SK-N-SH (cell line): ENCODE measurements around the gene PDYN. TPM values are rescaled to one million over a fixed set of nuclear protein-coding genes. Genes with fewer than 3 reads are reported as not detected.

Experiments
- CTCF ChIA-PET: fragments of 300-600, 350-600 bp; formaldehyde crosslinking; extraction: SDS; loops from one replicate; lab custom pipeline; 2021; lab: Yijun Ruan, JAX
- POLR2A ChIA-PET: fragments of 350-600 bp; sonication (Branson Sonifier 250); formaldehyde crosslinking; extraction: SDS; loops from one replicate; lab custom pipeline; 2020; ENCODE audit warnings: antibody characterized with exemption, inconsistent platforms; lab: Yijun Ruan, JAX
- DNase-seq: peaks from one replicate; pipeline ENCODE4 v3.0.0; 2012
- H2AFZ ChIP-seq: fragments of 200-600 bp; sonication (generic); 2 replicates; pipeline ENCODE4 v1.8.1; 2016; ENCODE audit warnings: antibody characterized with exemption, mild to moderate bottlenecking, low read depth
- H3F3A ChIP-seq: fragments of 200-600 bp; sonication (generic); replicated peaks from 2 replicates; pipeline ENCODE3; 2016; ENCODE audit warnings: antibody characterized with exemption, mild to moderate bottlenecking; ENCODE audit not compliant: insufficient read depth
- H3K27ac ChIP-seq, 2 experiments: fragments of 200-500 bp in 1 of 2; fragments of 200-600 bp in 1 of 2; sonication (Bioruptor generic) in 1 of 2; sonication (generic), shearing (Covaris generic) in 1 of 2; 2 replicates each; pipeline versions ENCODE4 v1.5.1 to v1.6.1; 2014 to 2016; ENCODE audit warnings: low read depth in 2 of 2, inconsistent platforms in 1 of 2, low read length in 1 of 2, mild to moderate bottlenecking in 1 of 2, mixed read lengths in 1 of 2
- H3K27me3 ChIP-seq: fragments of 200-600 bp; sonication (generic), shearing (Covaris generic); 2 replicates; pipeline ENCODE4 v1.6.1; 2016; ENCODE audit warnings: mixed run types; ENCODE audit not compliant: insufficient read depth
- H3K36me3 ChIP-seq, 2 experiments: fragments of 200-500 bp in 1 of 2; fragments of 200-600 bp in 1 of 2; sonication (Bioruptor generic) in 1 of 2; sonication (generic) in 1 of 2; replicated peaks in 1 of 2; 2 replicates each; pipeline versions ENCODE3 to v1.5.1; 2014 to 2016; ENCODE audit warnings: low read length in 1 of 2, mild to moderate bottlenecking in 1 of 2; ENCODE audit not compliant: insufficient read depth in 2 of 2, control insufficient read depth in 1 of 2
- H3K4me1 ChIP-seq, 2 experiments: fragments of 200-500 bp in 1 of 2; fragments of 200-600 bp in 1 of 2; sonication (Bioruptor generic) in 1 of 2; sonication (generic), shearing (Covaris generic) in 1 of 2; 2 replicates each; pipeline versions ENCODE4 v1.5.1 to v1.6.1; 2014 to 2016; ENCODE audit warnings: low read depth in 1 of 2, low read length in 1 of 2, mixed run types in 1 of 2; ENCODE audit not compliant: insufficient read depth in 2 of 2, control insufficient read depth in 1 of 2
- H3K4me2 ChIP-seq: fragments of 200-600 bp; sonication (generic), shearing (Covaris generic); 2 replicates; pipeline ENCODE4 v1.6.1; 2017; ENCODE audit warnings: mixed run types
- H3K4me3 ChIP-seq, 2 experiments: fragments of 200-500 bp in 1 of 2; fragments of 200-600 bp in 1 of 2; sonication (Bioruptor generic) in 1 of 2; sonication (generic), shearing (Covaris generic) in 1 of 2; 2 replicates each; pipeline versions ENCODE4 v1.5.1 to v1.8.1; 2014 to 2016; ENCODE audit warnings: low read depth in 2 of 2, inconsistent platforms in 1 of 2, low read length in 1 of 2, mild to moderate bottlenecking in 1 of 2, mixed read lengths in 1 of 2, moderate library complexity in 1 of 2
- H3K79me2 ChIP-seq: fragments of 200-600 bp; sonication (generic); 2 replicates; pipeline ENCODE4 v1.8.1; 2017; ENCODE audit warnings: mild to moderate bottlenecking; ENCODE audit not compliant: insufficient read depth
- H3K9ac ChIP-seq: fragments of 200-600 bp; sonication (generic); 2 replicates; pipeline ENCODE4 v1.6.1; 2017; ENCODE audit warnings: mixed run types
- H3K9me2 ChIP-seq: fragments of 200-600 bp; sonication (generic); 2 replicates; pipeline ENCODE4 v1.6.1; 2017; ENCODE audit warnings: mixed run types
- H3K9me3 ChIP-seq: fragments of 200-600 bp; sonication (generic); 2 replicates; pipeline ENCODE4 v1.6.1; 2017; ENCODE audit warnings: mixed run types, mild to moderate bottlenecking, moderate library complexity
- H4K20me1 ChIP-seq: fragments of 200-600 bp; sonication (generic); 2 replicates; pipeline ENCODE4 v1.6.1; 2017; ENCODE audit warnings: mild to moderate bottlenecking, mixed run types; ENCODE audit not compliant: insufficient read depth
- EP300 ChIP-seq, 2 experiments: IDR thresholded peaks; 2 replicates each; pipeline versions ENCODE4 v1.4.0 to v1.6.1; 2012; ENCODE audit warnings: borderline replicate concordance in 1 of 2, low read depth in 1 of 2, low read length in 1 of 2
- EZH2phosphoT487 ChIP-seq: fragments of 200-600 bp; sonication (generic); IDR thresholded peaks from 2 replicates; pipeline ENCODE4 v1.6.1; 2017; ENCODE audit warnings: low read depth, mixed run types, mild to moderate bottlenecking, antibody characterized with exemption, moderate library complexity, borderline replicate concordance
- FOSL2 ChIP-seq: IDR thresholded peaks from 2 replicates; pipeline ENCODE4 v1.4.0; 2012; ENCODE audit warnings: low read depth, mild to moderate bottlenecking, moderate library complexity, borderline replicate concordance
- IRF3 ChIP-seq: fragments of 150-350 bp; IDR thresholded peaks from 2 replicates; pipeline ENCODE4 v1.6.1; 2016; ENCODE audit warnings: mild to moderate bottlenecking, low read depth, low read length
- JUND ChIP-seq: IDR thresholded peaks from 2 replicates; pipeline ENCODE4 v1.4.0; 2012
- NRF1 ChIP-seq: IDR thresholded peaks from 2 replicates; pipeline ENCODE4 v1.6.1; 2012; ENCODE audit warnings: low read depth, mild to moderate bottlenecking, low read length
- RCOR1 ChIP-seq: fragments of 150-350 bp; IDR thresholded peaks from 2 replicates; pipeline ENCODE4 v1.6.1; 2017; ENCODE audit warnings: antibody characterized with exemption, low read length
- RFX5 ChIP-seq: IDR thresholded peaks from 2 replicates; pipeline ENCODE4 v1.6.1; 2012; ENCODE audit warnings: mild to moderate bottlenecking, improper control_type of control experiment, low read length
- RXRA ChIP-seq: IDR thresholded peaks from 2 replicates; pipeline ENCODE4 v1.4.0; 2012; ENCODE audit warnings: low read depth, mild to moderate bottlenecking, borderline replicate concordance
- SIN3A ChIP-seq: IDR thresholded peaks from 2 replicates; pipeline ENCODE4 v1.6.1; 2012; ENCODE audit warnings: low read depth, mild to moderate bottlenecking, low read length, moderate library complexity, borderline replicate concordance
- SMC3 ChIP-seq: IDR thresholded peaks from 2 replicates; pipeline ENCODE4 v1.6.1; 2012; ENCODE audit warnings: low read depth, low read length, improper control_type of control experiment
- TAF1 ChIP-seq: IDR thresholded peaks from 2 replicates; pipeline ENCODE4 v1.6.1; 2012; ENCODE audit warnings: low read depth, mild to moderate bottlenecking, low read length, moderate library complexity, borderline replicate concordance
- TCF12 ChIP-seq: IDR thresholded peaks from 2 replicates; pipeline ENCODE4 v1.4.0; 2012
- TEAD4 ChIP-seq: IDR thresholded peaks from 2 replicates; pipeline ENCODE4 v1.4.0; 2012; ENCODE audit warnings: mild to moderate bottlenecking, borderline replicate concordance; ENCODE audit not compliant: insufficient read depth
- USF1 ChIP-seq: IDR thresholded peaks from 2 replicates; pipeline ENCODE4 v1.4.0; 2012; ENCODE audit warnings: low read depth, borderline replicate concordance
- USF2 ChIP-seq: fragments of 150-350 bp; IDR thresholded peaks from 2 replicates; pipeline ENCODE4 v1.6.1; 2017; ENCODE audit warnings: antibody characterized with exemption, low read length, low read depth, borderline replicate concordance
- WGBS: methylation state at CpG from one replicate; pipeline ENCODE4 v1.1.6; 2017; ENCODE audit warnings: low lambda C conversion rate; 5-methylcytosine and 5-hydroxymethylcytosine counted together
- polyA plus RNA-seq, 3 experiments: library from polyadenylated mRNA; depleted of rRNA; stranded (reverse); fragments of >200 nt; gene quantifications; 2 replicates each; pipeline ENCODE4 v1.2.3, GENCODE V29; 2012

Gene PDYN
- polyA plus RNA-seq, 1 of the 3 experiments (the other 2 are of a cell fraction): not detected

GRCh38 chr20:1942486-1943274 is 51.2 kb downstream of the PDYN start:
- Histone ChIP-seq H3K4me2 (no peak overlapping the region), H4K20me1 (no peaks in the 10 kb centered on the region), H3K4me1 (no peaks in the 10 kb centered on the region; a peak in 1 of 4 replicates), H3K27me3 (no peaks in the 10 kb centered on the region; the same call in 1 of the 2 replicates), H3K27ac (no peak overlapping the region), H3K4me3 (no peak overlapping the region), H3K9me3 (no peaks in the 10 kb centered on the region), H3K9ac (no peak overlapping the region), H3F3A (no peaks in the 10 kb centered on the region), H2AFZ (no peak overlapping the region), H3K79me2 (no peaks in the 10 kb centered on the region), H3K9me2 (no peaks in the 10 kb centered on the region), H3K36me3 (peaks cover 0 to 6% of the 10 kb centered on the region in 2 experiments)
- 72% methylated on average over 13 of the region's 13 CpGs for WGBS
- no peak for TF ChIP-seq SMC3
- no peak for TF ChIP-seq NRF1
- no peak for TF ChIP-seq FOSL2
- no peak for TF ChIP-seq IRF3
- TF ChIP-seq RFX5: no peak
- no peak for TF ChIP-seq RCOR1
- no peak for TF ChIP-seq USF1
- no peak for TF ChIP-seq EZH2phosphoT487
- TF ChIP-seq RXRA: no peak
- no peak for TF ChIP-seq JUND
- TF ChIP-seq TCF12: no peak
- TF ChIP-seq USF2: no peak
- TF ChIP-seq TAF1: no peak
- TF ChIP-seq EP300 (IDR thresholded peaks at IDR 0.05; ENCODE audit: borderline replicate concordance in 1 of 2, low read depth in 1 of 2, low read length in 1 of 2): no peak
- POLR2A ChIA-PET: no interaction called here
- DNase-seq: no peak
- CTCF ChIA-PET: no interaction called here

- no peak overlapping the region for H2AFZ ChIP-seq
- DNase-seq: no peak
- ChIA-PET POLR2A (no interaction called here), CTCF (no interaction called here)
- 86% methylated on average over 7 of the region's 7 CpGs for WGBS
- no peak overlapping the region for H3K9ac ChIP-seq
- H3K9me2 ChIP-seq: no peaks in the 10 kb centered on the region
- H3K4me3 ChIP-seq: no peak overlapping the region
- TF ChIP-seq IRF3 (no peak), SIN3A (no peak), RXRA (no peak), NRF1 (no peak), TEAD4 (no peak)
- H3K27me3 ChIP-seq: no peaks in the 10 kb centered on the region; the same call in 1 of the 2 replicates
- H3K4me2 ChIP-seq: no peak overlapping the region
- no peaks in the 10 kb centered on the region for H3K79me2 ChIP-seq
- no peaks in the 10 kb centered on the region for H3K9me3 ChIP-seq
- H3K4me1 ChIP-seq: peaks cover 0 to under 1% of the 10 kb centered on the region in 2 experiments; a peak in 1 of 4 replicates
- no peaks in the 10 kb centered on the region for H4K20me1 ChIP-seq
- peaks cover 0 to 6% of the 10 kb centered on the region in 2 experiments for H3K36me3 ChIP-seq
- H3F3A ChIP-seq: no peaks in the 10 kb centered on the region
- H3K27ac ChIP-seq: no peak overlapping the region
Measured at GRCh38 chr20:1942061-1942460, 51.8 kb downstream of the PDYN start.
